GM23338 (cell line): ENCODE results near the gene SMG1. TPM values are rescaled to one million over a fixed set of nuclear protein-coding genes. Genes with fewer than 3 reads are reported as not detected.

Experiments used
- ATAC-seq: fragments of 200-7000 bp; cut with Tn5 transposase; 3 replicates; pipeline ENCODE4 v1.9.1; 2020
- DNase-seq: peaks from one replicate; pipeline ENCODE4 v3.0.0-alpha.2; 2015; ENCODE audit warnings: low spot score
- H2AFZ ChIP-seq: fragments of 200-600 bp; sonication (generic); 2 replicates; pipeline ENCODE4 v1.8.0; 2016; ENCODE audit warnings: antibody characterized with exemption, mild to moderate bottlenecking, moderate library complexity
- H3F3A ChIP-seq: fragments of 200-600 bp; sonication (generic); replicated peaks from 2 replicates; pipeline ENCODE4 v1.8.0; 2017; ENCODE audit warnings: antibody characterized with exemption, mixed run types, low read depth
- H3K27ac ChIP-seq: fragments of 200-600 bp; sonication (generic); 2 replicates; pipeline ENCODE4 v1.6.1; 2016; ENCODE audit warnings: low read depth
- H3K27me3 ChIP-seq: fragments of 200-600 bp; sonication (generic); 2 replicates; pipeline ENCODE4 v1.8.0; 2016; ENCODE audit warnings: mild to moderate bottlenecking, mixed run types, moderate library complexity; ENCODE audit not compliant: insufficient read depth
- H3K36me3 ChIP-seq: fragments of 200-600 bp; sonication (generic); 2 replicates; pipeline ENCODE4 v1.8.0; 2016; ENCODE audit warnings: mild to moderate bottlenecking; ENCODE audit not compliant: insufficient read depth
- H3K4me1 ChIP-seq: fragments of 200-600 bp; sonication (generic); 2 replicates; pipeline ENCODE4 v1.8.0; 2016; ENCODE audit warnings: mild to moderate bottlenecking, moderate library complexity; ENCODE audit not compliant: insufficient read depth
- H3K4me2 ChIP-seq: fragments of 200-600 bp; sonication (generic); 2 replicates; pipeline ENCODE4 v1.7.1; 2017; ENCODE audit warnings: mixed run types
- H3K4me3 ChIP-seq: fragments of 200-600 bp; sonication (generic); 2 replicates; pipeline ENCODE4 v1.6.1; 2016; ENCODE audit warnings: mixed run types
- H3K79me2 ChIP-seq: fragments of 200-600 bp; sonication (generic); replicated peaks from 2 replicates; pipeline ENCODE4 v1.8.0; 2017; ENCODE audit warnings: mild to moderate bottlenecking; ENCODE audit not compliant: insufficient read depth
- H3K9me2 ChIP-seq: fragments of 200-600 bp; sonication (generic); 2 replicates; pipeline ENCODE4 v1.8.0; 2017; ENCODE audit not compliant: insufficient read depth
- H4K20me1 ChIP-seq: fragments of 200-600 bp; sonication (generic); replicated peaks from 2 replicates; pipeline ENCODE4 v1.8.0; 2017; ENCODE audit warnings: mild to moderate bottlenecking; ENCODE audit not compliant: insufficient read depth
- H3K27ac Mint-ChIP-seq: 2 replicates; pipeline ENCODE4 v1.8.0; 2020; ENCODE audit warnings: inconsistent platforms, mild to moderate bottlenecking, moderate library complexity, mixed read lengths
- H3K27me3 Mint-ChIP-seq: 3 replicates; pipeline ENCODE4 v1.8.0; 2022; ENCODE audit warnings: low read depth, mild to moderate bottlenecking, moderate library complexity, mixed read lengths, inconsistent platforms; ENCODE audit not compliant: insufficient read depth, poor library complexity
- H3K36me3 Mint-ChIP-seq: 3 replicates; pipeline ENCODE4 v1.8.0; 2021; ENCODE audit warnings: low read depth, mild to moderate bottlenecking, inconsistent platforms, moderate library complexity, mixed read lengths
- H3K4me1 Mint-ChIP-seq: 3 replicates; pipeline ENCODE4 v1.8.0; 2020; ENCODE audit warnings: mild to moderate bottlenecking, inconsistent platforms, mixed read lengths
- H3K4me3 Mint-ChIP-seq: 3 replicates; pipeline ENCODE4 v1.8.0; 2021; ENCODE audit warnings: moderate library complexity, mild to moderate bottlenecking, inconsistent platforms, mixed read lengths
- H3K9me3 Mint-ChIP-seq: 3 replicates; pipeline ENCODE4 v1.8.0; 2020; ENCODE audit warnings: moderate library complexity, mild to moderate bottlenecking, inconsistent platforms, mixed read lengths
- CREB1 ChIP-seq: fragments of 250-450 bp; sonication (Bioruptor Pico); IDR thresholded peaks from 2 replicates; pipeline ENCODE4 v1.5.0; 2020; ENCODE audit warnings: low read depth, mild to moderate bottlenecking, moderate library complexity
- CTCF ChIP-seq, 2 experiments: fragments of 200-600 bp in 1 of 2; sonication (generic) in 1 of 2; conservative IDR thresholded peaks; 2 replicates each; pipeline versions ENCODE4 v1.5.1 to v1.6.1; 2016 to 2017; ENCODE audit warnings: antibody characterized with exemption in 2 of 2, low read depth in 2 of 2, mild to moderate bottlenecking in 2 of 2, moderate library complexity in 1 of 2
- EZH2phosphoT487 ChIP-seq: fragments of 200-600 bp; sonication (generic); IDR thresholded peaks from one replicate; pipeline ENCODE4 v1.8.1; 2018; ENCODE audit warnings: antibody characterized with exemption; ENCODE audit not compliant: unreplicated experiment
- JUNB ChIP-seq: IDR thresholded peaks from one replicate; pipeline ENCODE4 v1.6.1; 2016; ENCODE audit warnings: antibody characterized with exemption; ENCODE audit not compliant: unreplicated experiment
- NANOG ChIP-seq: IDR thresholded peaks from 2 replicates; pipeline ENCODE4 v1.6.1; 2016; ENCODE audit warnings: antibody characterized with exemption, borderline replicate concordance
- POLR2AphosphoS5 ChIP-seq: IDR thresholded peaks from 2 replicates; pipeline ENCODE4 v1.6.1; 2016; ENCODE audit warnings: antibody characterized with exemption, low read depth
- STAT1 ChIP-seq: IDR thresholded peaks from one replicate; pipeline ENCODE4 v1.6.1; 2016; ENCODE audit warnings: antibody characterized with exemption; ENCODE audit not compliant: unreplicated experiment
- ZNF331 ChIP-seq: fragments of 250-450 bp; sonication (Bioruptor Pico); IDR thresholded peaks from 2 replicates; pipeline ENCODE4 v1.5.0; 2020; ENCODE audit warnings: low read depth, mild to moderate bottlenecking, moderate library complexity
- ZNF462 ChIP-seq: fragments of 250-450 bp; sonication (Bioruptor Pico); IDR thresholded peaks from 2 replicates; pipeline ENCODE4 v1.5.0; 2020; ENCODE audit warnings: mild to moderate bottlenecking, moderate library complexity
- polyA plus RNA-seq: library from polyadenylated mRNA; unstranded; fragments of >200 nt; fragmentation: Nextera tagmentation; extraction: Ambion mirVana; gene quantifications from 2 replicates; pipeline ENCODE4 v1.2.1, GENCODE V29; 2016
- total RNA-seq: library from RNA; depleted of rRNA; stranded (reverse); fragments of >200 nt; shearing (Covaris generic); gene quantifications from 2 replicates; pipeline ENCODE4 v1.2.3, GENCODE V29; 2014
- TF ChIP-seq, protein P1 (sequence below): IDR thresholded peaks from 2 replicates; pipeline ENCODE4 v1.6.1; 2016; ENCODE audit warnings: antibody characterized with exemption

The SMG1 gene
- total and polyA plus RNA-seq, 2 experiments from 2014 or later = 18.6 to 119 TPM

DNA sequence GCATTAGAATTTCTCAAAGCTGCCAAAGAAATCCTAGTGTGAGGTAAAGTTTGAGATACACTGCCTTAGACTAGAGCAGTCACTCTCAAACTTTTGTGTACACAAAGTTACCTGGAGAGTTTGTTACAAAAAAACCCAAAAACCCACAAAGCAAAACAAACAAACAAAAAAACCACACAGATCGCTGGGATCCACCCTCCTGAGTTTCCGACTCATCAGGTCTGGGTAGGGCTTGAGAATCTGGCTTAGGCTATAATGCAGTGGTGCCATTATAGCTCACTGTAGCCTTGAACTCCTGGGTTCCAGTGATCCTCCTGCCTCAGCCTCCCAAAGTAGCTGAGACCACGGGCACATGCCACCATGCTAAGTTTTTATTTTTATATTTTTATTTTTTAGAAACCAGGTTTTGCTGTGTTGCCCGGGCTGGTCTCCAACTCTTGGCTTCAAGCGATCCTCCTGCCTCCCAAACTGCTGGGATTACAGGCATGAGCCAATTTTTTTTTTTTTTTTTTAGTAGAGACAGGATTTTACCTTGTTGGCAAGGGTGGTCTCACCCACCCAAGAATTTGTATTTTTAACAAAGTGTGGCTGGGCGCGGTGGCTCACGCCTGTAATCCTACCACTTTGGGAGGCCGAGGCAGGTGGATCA lies 22.3 kb upstream of the SMG1 start:
- Histone ChIP-seq H3K4me1 (peaks cover 12% of the 10 kb centered on the region), H3K4me3 (no peak overlapping the region), H3F3A (peaks cover 3% of the 10 kb centered on the region; the same call in 1 of the 2 replicates), H3K79me2 (no peaks in the 10 kb centered on the region), H3K27ac (no peak overlapping the region), H3K9me2 (no peaks in the 10 kb centered on the region), H4K20me1 (no peaks in the 10 kb centered on the region), H2AFZ (no peak overlapping the region), H3K36me3 (no peaks in the 10 kb centered on the region), H3K4me2 (no peak overlapping the region), H3K27me3 (no peaks in the 10 kb centered on the region)
- no peak overlapping the region for H3K27ac Mint-ChIP-seq
- TF ChIP-seq CTCF (conservative IDR thresholded peaks at IDR 0.05; ENCODE audit: low read depth in 2 of 2) = no peak
- TF ChIP-seq JUNB = no peak
- TF ChIP-seq, protein P1, sequence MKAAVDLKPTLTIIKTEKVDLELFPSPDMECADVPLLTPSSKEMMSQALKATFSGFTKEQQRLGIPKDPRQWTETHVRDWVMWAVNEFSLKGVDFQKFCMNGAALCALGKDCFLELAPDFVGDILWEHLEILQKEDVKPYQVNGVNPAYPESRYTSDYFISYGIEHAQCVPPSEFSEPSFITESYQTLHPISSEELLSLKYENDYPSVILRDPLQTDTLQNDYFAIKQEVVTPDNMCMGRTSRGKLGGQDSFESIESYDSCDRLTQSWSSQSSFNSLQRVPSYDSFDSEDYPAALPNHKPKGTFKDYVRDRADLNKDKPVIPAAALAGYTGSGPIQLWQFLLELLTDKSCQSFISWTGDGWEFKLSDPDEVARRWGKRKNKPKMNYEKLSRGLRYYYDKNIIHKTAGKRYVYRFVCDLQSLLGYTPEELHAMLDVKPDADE = no peak
- TF ChIP-seq CREB1 = no peak
- TF ChIP-seq NANOG = no peak
- TF ChIP-seq STAT1 = no peak
- no peak for TF ChIP-seq ZNF331
- no peak for TF ChIP-seq POLR2AphosphoS5
- no peak for TF ChIP-seq EZH2phosphoT487
- no peak for TF ChIP-seq ZNF462 (CRISPR knock-in tag)
- H3K27me3 Mint-ChIP-seq = peaks cover 8% of the 10 kb centered on the region
- DNase-seq (no peak), ATAC-seq (no peak)
- no peaks in the 10 kb centered on the region for H3K36me3 Mint-ChIP-seq
- peaks cover 9% of the 10 kb centered on the region for H3K4me1 Mint-ChIP-seq
- H3K9me3 Mint-ChIP-seq = 0 out of 3 replicates have a peak, but pooled peaks cover 5% of the 10 kb centered on the region
- H3K4me3 Mint-ChIP-seq = no peak overlapping the region
